NCI-H2196 treated with DMSO at 0.1 percent for 48 hours (cell line): ENCODE results near the gene HMCN2.
A peak's percentile ranks its signal among the peaks of the same experiment; 100 is the strongest.
"Not testable (repeated sequence)": the region's sequence is repeated elsewhere in the genome, so short reads cannot be mapped to it uniquely, and the experiment has no call there.

Source experiments
- DNase-seq: peaks from one replicate; lab custom pipeline; 2025; ENCODE audit not compliant: unreplicated experiment; lab: John Stamatoyannopoulos, UW

The HMCN2 gene

DNA sequence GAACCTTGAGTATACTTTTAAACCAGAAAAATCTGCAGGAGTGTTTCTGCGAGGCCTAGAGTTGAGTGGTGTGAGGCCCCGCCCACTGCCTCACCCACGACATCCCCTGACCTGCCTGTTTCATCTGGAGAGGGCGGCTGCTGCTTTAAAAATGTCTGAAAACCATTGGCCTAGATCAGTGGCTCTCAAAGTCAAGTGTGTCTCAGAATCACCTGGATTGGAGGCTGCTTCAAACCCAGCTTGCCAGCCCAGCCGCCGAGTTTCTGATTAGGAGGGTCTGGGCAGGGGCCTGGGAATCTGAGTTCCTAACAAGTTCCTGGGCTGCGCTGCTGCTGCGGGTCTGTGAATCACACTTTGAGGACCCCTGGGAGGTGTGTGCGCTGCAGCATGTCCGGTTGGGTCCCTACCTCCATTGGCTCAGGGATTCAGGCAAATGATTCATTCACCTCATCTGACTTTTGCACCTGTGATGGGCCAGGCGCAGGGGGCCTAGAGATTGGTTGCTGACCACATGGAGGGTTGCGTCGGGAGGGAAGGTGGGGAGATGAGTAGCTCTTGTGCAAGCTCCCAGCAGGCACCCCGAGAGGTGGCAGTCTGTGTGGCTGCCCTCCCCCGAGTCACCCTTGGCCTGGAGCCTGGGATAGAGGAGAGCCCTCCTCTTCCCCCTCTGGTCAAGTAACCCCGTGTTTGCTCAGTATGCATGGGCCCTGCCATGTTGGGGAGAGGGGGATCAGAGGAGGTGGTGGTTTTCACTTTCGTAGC lies 27.6 kb upstream of the HMCN2 start:
- no peak for DNase-seq

DNA sequence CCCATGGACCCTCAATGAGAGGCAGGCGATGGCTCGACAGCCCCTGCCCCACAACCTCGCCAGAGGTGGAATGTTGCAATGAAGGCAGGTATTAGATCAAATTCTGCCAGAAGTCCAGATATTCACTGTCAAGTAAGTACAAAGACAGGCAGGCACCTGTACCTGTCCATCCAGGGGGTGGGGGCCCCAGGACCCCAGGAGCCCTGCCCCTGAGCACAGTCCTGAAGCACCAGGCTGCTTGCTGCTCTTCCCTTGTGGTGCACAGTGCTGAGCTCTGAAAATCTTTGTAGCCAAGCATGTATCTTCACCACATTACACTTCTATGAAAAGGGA lies 26.2 kb upstream of the HMCN2 start:
- DNase-seq: no peak

DNA sequence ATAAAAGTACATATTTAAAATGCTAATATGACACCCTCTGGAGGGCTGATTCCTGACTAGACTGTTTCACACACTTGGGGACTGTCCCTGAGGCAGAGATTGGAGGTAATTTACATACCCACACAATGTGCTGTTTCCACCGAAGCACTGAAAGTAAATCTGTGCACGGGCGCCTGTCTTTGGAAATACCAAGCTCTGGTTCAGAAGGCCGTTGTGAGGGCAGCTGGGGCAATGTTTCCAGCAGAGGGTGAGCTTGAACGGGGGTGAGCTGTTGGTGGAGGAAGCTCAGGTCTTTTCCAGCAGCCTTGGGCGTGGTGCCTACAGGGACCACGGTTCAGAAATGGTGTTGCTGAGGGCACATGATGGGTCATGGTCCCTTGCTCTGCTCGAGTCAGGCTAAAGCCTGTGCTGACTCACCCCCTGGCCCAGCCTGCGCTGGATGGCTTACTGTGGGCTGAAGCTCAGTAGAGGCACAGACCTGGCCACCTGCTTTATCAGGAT lies 25.8 kb upstream of the HMCN2 start:
- DNase-seq: no peak

DNA sequence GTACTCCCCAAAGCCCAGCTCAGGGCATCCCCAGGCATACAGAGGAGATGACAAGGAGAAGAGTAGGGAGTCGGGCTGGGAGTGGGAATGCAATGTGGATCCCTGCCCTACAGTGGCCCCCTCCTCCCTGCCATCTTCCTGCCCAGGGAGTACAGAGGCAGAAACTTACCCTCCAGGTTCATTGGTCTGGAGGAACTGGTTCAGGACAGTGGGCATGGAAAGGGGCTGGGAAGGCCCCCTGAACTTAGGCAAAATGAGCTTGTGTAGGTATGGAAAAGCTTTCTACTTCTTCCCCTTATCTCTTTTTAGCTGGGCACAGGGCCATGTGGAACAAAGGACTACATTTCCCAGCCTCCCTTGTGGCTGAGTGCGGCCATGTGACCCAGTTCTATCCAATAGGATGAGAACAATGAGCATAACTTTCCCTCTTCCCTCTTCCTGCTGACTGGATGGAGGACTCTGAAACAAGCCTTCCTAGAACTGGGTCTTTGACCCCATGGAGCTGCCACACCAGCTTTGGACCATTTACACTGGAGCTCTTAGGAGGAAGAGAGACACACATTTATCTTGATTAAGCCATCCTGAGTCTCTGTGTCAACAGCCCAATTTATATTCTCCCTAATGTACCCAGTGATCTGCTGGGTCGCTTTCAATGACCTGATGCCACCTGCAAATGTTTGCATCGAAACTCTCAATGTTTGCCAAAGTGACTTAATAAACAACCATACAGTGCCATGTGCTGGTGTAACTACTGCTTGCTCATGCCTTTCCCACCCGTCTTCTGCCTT lies 25.0 kb upstream of the HMCN2 start:
- peak; percentile 45 for DNase-seq

DNA sequence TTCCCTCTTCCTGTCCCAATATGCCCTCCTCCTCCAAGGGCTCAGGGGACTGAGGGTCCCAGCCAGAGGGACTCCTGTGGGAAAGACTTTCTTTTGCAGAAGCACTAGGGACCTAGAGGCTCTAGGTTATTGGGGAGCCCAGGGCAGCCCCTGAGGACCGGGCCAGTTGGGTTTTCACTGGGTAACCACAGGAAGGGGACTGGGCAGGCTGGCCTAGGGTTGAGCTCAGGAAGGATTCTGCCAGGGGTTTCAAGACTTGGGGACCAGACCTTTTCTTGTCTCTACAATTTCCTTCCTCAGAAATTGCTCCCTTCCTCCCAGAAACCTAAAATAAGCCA lies 24.4 kb upstream of the HMCN2 start:
- no peak for DNase-seq

DNA sequence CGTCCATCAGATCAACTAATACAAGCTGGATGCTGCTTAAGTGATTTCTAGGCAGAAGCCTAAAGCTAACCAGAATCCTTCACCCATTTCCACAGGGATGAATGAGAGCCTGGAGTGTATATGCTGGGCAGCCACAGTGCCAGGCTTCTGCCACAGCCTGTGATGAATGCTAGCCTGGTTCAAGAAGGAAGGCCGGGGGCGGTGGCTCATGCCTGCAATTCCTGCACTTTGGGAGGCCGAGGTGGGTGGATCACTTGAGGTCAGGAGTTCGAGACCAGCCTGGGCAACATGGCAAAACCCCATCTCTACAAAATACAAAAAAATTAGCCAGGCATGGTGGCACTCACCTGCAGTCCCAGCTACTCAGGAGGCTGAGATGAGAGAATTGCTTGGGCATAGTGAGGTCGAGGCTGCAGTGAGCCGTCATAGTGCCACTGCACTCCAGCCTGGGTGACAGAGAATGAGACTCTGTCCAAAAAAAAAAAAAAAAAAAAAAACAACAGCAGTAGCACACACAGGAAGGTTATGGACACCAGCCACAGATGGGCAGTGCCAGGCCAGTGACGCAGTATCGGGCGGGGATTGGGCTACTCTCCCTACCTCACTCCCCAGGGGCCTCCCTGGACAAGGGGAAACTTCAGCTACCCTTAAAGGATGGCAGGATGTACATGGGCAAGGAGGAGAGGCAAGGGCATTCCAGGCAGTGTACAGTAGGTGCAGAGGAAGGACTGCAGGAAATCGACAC lies 23.1 kb upstream of the HMCN2 start:
- no peak for DNase-seq

DNA sequence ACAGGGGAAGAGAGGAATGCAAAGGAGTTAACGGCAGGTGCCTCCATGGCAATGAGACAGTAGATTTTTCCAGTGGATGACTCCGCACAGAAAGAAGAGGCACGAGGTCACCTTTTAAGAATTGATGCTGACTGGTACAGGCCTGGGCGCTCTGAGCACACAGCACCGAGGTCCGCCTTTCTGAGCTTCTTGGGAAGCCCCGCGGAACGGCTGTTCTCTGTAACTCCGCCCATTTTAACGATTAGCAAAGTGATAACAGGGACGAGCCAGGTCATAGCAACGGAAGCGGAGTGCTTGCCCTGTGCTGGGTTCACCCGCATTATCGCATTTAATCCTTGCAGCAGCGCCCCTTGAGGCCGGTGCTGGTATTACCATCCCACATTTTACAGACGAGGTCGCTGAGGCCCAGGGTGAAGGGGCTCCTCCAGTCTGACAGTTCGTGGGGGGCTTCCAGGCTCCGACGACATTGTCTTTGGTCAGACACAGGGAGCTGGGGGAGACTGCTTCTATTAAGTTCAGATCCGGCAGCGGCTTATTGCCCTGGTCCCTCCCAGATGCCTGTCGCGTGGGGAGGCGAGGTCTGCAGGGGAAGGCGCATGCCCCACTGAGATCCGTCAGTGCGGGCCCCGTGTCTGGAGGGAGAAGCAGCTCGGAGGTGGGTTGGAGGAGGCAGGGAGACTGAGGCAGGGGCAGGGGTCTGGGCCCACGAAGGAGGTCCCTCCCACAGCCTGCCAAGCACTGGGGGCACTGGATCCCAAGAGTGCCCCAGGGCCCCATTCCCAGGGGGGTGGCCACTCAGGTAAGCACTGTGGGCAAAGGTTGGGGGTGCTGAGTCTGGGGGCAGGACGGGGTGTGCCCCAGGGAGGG lies 22.3 kb upstream of the HMCN2 start:
- DNase-seq: peak; percentile 80

DNA sequence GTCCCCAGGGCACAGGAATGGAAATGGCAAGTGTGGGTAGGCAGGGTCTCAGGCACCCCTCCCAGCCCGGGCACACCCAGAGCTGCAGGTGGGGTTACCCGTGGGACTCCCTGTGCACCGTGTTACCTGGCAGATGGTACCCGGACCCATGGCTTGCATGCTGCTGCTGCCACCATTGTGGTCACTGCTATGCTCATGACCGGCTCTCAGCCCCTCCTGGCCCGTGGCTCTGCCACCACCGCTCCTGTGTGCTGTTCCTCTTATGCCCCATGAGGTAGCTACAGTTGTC lies 21.7 kb upstream of the HMCN2 start:
- DNase-seq: no peak

DNA sequence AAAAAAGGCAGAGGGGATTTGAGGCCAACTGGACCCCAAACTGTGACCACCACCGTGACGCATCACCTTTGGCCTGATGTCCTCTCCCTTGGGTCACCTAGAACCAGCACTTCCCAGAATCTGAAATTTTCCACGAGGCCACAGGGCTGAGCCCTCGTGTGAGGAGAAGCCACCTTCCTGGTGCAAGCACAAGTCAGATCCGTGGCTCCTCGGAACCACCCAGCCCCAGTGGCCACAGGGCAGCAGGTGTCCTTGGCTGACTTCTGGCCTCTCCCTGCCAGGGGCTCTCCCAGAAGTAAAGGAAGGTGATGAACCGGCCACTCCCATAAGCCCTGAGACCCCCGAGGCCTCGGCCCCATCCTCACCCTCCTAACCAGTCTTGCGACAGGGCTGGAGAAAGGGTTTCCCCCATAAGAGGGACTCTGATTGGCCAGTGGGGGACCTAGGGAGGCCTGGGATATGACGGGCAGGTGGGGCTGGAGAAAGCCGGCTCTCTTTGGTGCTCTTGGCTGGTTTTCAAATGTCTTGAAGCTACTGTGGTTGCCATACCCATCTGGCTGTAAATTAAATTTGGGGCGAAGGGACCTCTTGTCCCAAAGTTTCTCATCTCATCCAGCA lies 20.9 kb upstream of the HMCN2 start:
- DNase-seq: no peak

DNA sequence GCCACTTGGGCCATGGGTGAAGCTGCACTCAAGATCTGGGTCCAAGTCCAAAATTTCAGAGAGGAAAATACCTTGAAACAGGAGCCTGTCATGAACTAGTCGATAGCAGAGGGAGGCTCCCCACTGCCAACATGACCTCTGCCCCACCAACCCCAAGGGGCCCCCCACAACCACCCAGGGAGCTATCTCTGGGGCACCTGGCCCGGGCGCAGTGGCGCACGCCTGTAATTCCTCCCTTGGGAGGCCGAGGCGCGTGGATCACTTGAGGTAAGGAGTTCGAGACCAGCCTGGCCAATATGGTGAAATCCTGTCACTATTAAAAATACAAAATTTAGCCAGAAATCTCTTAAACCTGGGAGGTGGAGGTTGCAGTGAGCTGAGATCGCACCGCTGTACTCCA lies 20.1 kb upstream of the HMCN2 start:
- no peak for DNase-seq

DNA sequence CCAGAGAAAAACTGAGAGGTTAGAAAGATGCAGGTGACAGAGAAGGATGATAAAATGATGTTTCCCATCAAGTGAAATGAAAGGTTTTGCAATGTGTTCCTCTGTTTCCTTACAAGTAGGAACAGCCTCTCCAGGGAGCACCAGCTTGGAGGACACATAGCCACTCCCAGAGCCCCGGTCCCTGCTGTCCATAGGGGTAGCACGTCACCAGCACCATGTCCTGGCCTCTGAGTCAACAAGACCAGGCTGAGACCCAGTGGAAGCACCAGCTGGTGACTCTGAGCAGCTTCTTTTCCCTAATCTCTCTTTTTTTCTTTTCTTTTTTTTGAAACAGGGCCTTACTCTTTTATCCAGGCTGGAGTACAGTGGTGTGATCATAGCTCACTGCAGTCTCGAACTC lies 19.4 kb upstream of the HMCN2 start:
- no peak for DNase-seq

DNA sequence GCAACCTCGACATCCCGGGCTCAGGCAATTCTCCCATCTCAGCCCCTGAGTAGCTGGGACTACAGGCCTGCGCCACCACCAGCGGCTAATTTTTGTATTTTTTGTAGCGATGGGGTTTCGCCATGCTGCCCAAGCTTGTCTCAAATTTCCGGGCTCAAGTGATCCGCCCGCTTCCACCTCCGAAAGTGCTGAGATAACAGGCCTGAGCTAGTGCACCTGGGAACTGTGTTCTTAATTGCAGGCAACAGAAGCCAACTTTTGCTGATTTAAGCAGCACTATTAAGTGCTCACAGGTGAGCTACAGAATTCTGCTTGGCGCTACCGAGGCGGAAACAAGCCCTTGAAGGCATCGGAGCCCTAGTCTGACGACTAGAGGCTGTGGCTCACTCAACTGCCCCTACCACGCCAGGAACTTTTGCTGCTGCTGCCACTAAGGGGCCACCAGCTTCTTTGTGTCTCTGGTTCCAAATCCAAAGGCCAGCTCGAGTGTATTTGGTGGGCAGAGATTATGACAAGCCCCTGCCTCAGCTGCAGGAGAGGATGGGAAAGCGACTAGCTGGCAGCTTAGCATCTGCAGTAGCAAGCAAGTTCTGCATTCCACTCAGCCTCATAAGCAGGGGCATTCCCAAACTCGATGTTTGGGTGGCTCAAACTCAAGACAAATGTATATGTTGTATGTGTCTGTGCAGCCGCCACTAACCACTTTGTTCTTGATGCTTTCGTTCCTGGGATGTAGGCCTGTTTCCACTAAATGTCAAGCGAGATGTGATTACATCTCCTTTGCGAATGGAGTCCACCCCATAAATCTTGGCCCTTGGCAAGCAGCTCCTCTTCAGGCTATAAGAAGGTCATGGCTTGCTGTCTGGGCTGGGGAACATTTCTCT lies 10.6 kb upstream of the HMCN2 start:
- no peak for DNase-seq

DNA sequence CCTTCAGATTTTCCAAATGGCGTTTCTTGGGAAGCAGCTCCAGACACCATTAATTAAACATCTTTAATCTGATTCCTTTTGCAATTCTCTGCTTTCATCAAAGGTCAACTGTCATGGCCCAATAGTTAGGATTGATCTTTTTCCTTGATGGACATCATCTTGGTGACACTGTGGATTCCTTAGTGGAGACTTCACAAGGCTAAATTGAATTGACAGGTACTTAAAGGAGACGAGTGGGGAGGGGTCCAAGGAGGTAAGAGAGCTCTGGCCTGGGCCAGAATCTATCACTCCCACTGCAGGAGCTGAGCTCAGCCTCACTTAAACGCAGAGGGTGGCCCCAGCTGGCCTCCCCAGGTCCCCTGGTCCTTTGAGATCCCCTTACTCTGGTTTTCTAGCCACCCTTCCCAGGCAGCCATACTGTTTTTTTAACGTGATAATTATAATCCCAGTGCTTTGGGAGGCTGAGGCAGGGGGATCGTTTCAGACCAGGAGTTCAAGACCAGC lies 9.9 kb upstream of the HMCN2 start:
- no peak for DNase-seq

DNA sequence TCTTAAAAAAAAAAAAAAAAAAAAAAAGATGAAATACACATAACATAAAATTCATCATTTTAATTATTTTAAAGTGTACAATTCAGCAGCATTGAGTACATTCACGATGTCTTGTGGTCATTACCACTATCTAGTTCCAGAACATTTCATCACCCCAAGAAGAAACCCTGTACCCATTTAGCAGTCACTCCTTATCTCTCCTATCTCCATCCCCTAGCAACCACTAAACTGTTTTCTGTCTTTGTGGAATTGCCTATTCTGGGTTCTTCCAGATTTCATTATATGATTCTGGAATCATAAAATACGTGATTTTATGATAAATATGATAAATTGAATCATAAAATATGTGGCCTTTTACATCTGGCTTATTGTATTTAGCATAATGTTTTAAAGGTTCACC lies 8.9 kb upstream of the HMCN2 start:
- DNase-seq: no peak

DNA sequence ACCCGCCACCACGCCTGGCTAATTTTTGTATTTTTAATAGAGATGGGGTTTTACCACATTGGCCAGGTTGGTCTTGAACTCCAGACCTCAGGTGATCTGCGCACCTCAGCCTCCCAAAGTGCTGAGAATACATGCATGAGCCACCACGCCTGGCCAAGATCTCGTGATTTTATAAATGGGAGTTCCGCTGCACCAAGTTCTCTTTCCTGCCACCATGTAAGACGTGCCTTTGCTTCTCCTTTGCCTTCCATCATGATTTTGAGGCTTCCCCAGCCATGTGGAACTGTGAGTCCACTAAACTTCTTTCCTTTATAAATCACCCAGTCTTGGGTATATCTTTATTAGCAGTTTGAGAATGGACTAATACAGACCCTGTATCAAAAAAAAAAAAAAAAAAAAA lies 7.4 kb upstream of the HMCN2 start:
- not testable (repeated sequence) for DNase-seq

DNA sequence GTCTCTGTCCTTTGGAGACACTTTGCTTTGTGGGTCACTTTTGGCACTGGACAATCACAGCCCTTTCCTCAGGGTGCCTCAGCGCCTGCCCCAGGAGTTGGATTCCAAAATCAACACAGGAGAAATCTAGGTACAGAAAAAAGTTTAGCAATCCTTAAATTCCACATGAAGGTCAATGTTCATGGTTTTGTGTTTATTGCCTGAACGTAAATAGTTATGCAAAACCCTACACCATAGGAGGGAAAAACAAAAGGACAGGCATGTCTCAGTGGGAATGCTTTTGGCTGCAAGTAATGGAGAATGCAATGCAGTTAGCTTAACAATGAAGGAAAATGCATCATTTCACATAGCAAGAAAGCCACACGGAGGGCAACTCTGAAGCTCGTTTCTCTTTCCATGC lies 6.5 kb upstream of the HMCN2 start:
- DNase-seq: no peak

DNA sequence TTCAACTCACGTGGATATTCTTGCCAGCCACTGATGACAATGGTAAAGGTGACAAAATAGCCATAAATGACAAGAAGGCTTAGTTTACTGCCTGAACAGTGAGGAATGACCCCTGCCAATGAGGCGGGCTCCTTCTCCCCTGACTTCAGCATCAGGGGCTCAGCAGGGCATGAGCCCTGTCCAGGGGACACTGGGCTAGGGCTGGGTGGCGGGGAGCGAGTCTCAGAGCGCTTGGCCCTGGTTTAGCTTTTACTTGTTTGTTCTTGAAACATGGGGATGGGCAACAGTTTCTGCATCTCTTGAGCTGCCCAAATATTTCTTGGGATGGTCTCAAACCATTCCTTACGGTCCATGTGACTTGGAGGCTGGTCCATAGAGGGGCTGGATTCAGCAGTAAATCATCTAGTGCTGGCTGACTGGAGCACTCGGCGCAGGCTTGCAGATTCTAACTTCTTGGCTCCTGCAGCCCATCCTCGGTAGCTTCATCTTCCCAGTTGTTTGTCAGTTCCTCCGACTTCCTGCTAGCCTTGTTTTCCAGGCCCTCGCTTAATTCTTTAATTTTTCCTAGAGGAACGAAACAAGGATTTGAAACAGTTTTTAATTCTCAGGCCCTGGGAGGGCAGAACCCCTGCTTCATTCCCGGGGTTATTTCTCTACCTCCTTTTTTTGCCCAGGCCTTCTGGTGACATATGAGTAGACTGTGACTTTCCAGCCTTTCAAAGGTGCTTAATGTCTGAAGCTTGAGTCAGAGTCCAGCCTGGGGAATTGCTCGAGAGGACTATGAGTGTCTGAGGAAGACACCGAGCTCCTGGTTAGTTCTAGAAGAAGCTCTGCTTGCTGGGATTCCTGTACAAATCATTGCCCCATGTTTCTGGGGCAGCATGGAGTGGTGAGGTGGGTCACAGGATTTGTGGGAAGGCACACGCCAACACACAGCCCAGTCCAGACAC lies 4.5 kb upstream of the HMCN2 start:
- DNase-seq: no peak

DNA sequence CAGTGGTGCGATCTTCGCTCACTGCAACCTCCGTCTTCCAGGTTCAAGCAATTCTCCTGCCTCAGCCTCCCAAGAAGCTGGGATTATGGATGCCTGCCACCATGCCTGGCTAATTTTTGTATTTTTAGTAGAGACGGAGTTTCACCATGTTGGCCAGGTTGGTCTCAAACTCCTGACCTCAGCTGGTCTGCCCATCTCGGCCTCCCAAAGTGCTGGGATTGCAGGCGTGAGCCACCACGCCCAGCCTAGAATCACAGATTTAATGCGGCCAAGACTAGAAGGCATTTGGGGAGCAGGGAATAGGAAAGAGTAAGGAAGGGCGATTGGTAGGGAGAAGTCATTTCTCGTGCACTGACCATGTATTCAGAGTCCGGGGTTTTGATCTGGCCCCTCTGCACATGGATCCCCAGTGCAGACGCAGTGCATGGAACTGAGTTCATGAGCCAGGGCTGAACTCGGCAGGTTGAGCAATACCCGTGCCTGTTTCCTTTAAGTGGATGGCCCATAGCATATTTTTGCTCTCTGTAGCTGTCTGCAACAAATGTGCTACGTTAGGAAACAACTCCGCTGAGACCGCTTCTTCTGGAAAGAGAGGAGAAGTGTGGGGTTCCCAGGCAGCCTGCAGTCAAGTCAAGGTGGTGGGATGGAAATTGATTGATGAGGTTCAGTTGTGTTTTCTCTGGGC lies 3.4 kb upstream of the HMCN2 start:
- no peak for DNase-seq
